DOHH2 (cell line): ENCODE results near the gene TTC22.

Experiments used
- EZH2phosphoT487 ChIP-seq: fragments of 200-600 bp; sonication (generic); IDR thresholded peaks from 2 replicates; pipeline ENCODE4 v1.6.1; 2017; ENCODE audit warnings: borderline replicate concordance, mild to moderate bottlenecking, antibody characterized with exemption, low read length, moderate library complexity, mixed read lengths
- TF ChIP-seq, protein P1 (sequence below): fragments of 200-600 bp; sonication (generic); IDR thresholded peaks from one replicate; pipeline ENCODE4 v1.5.1; 2014; ENCODE audit warnings: antibody characterized with exemption, mild to moderate bottlenecking, low read depth, low read length; ENCODE audit not compliant: poor library complexity, severe bottlenecking

DNA sequence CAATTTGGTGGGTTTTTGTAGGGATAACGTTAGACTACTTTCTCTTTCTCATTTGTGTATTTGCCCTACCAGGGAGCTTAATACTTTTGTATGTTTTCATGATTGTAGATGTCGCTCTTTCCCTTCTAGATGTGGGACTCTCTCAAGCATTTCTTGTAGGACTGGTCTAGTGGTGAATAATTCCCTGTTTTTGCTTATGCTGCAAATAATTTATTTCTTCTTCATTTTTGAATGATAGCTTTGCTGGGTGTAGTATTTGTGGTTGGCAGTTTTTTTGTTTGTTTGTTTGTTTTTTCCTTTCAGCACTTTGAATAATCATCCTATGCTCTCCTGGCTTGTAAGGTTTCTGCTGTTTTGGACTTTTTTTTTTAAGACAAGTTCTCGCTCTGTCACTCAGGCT lies 22.5 kb upstream of the TTC22 start:
- TF ChIP-seq, protein P1, sequence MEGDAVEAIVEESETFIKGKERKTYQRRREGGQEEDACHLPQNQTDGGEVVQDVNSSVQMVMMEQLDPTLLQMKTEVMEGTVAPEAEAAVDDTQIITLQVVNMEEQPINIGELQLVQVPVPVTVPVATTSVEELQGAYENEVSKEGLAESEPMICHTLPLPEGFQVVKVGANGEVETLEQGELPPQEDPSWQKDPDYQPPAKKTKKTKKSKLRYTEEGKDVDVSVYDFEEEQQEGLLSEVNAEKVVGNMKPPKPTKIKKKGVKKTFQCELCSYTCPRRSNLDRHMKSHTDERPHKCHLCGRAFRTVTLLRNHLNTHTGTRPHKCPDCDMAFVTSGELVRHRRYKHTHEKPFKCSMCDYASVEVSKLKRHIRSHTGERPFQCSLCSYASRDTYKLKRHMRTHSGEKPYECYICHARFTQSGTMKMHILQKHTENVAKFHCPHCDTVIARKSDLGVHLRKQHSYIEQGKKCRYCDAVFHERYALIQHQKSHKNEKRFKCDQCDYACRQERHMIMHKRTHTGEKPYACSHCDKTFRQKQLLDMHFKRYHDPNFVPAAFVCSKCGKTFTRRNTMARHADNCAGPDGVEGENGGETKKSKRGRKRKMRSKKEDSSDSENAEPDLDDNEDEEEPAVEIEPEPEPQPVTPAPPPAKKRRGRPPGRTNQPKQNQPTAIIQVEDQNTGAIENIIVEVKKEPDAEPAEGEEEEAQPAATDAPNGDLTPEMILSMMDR = no peak
- TF ChIP-seq EZH2phosphoT487 = no peak
